ENCODE data around the gene UNC13A.

DNA sequence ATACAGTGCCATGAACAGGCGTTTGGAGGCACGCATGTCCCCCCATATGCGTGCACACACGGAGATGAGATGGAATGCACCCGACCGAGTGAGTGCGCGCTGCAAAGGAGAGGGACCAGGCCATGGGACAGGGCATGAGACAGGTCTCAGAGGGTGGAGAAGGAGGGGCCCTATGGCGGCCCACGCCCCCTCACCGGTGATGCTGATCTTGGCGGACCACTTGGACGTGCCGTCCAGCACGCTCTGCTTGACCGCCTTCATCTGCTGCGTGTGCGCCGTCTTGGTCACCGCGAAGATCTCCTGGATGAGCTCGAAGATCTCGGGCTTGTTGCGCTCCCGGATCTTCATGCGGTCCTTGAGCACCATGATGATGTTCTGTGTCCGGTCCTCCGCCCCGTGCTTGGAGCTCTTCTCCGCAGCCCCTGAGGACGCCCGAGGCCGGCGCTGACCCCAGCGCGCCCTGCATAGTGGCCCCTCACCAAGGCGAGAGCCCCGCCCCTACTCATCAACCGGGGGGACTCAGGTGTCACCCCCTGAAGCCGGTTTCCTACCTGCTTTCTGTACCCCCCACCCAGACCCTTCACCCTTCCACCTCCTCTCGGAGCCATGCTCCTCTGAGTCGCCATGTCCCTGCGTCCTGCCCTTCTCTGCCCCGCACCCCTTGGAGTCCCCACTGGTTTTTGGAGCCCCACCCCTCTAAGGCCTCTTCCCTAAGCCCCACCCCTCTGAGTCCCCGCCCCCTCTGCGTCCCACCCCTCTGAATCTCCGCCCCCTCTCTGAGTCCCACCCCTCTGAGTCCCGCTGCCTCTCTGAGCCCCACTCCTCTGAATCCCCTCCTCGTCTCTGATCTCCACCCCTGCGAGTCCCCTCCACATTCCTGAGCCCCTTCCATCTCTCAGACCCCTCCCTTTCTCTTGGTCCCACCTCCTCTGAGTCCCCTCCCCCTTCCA lies 40.8 kb downstream of the UNC13A start:
- TF ChIP-seq, protein P1, sequence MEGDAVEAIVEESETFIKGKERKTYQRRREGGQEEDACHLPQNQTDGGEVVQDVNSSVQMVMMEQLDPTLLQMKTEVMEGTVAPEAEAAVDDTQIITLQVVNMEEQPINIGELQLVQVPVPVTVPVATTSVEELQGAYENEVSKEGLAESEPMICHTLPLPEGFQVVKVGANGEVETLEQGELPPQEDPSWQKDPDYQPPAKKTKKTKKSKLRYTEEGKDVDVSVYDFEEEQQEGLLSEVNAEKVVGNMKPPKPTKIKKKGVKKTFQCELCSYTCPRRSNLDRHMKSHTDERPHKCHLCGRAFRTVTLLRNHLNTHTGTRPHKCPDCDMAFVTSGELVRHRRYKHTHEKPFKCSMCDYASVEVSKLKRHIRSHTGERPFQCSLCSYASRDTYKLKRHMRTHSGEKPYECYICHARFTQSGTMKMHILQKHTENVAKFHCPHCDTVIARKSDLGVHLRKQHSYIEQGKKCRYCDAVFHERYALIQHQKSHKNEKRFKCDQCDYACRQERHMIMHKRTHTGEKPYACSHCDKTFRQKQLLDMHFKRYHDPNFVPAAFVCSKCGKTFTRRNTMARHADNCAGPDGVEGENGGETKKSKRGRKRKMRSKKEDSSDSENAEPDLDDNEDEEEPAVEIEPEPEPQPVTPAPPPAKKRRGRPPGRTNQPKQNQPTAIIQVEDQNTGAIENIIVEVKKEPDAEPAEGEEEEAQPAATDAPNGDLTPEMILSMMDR (IDR thresholded peaks at IDR 0.05), result no peak
- TF ChIP-seq POLR2A (IDR thresholded peaks at IDR 0.05), result no peak
